Measurements from ENCODE around the gene EFNA5.

The EFNA5 gene

GRCh38 chr5:107541400-107541799 is 129.3 kb downstream of the EFNA5 start:
- FAIRE-seq = no peak

- FAIRE-seq = no peak
Observed at GRCh38 chr5:107539726-107540330, 130.9 kb downstream of the EFNA5 start.

GRCh38 chr5:107538805-107539445 is 131.8 kb downstream of the EFNA5 start:
- FAIRE-seq = no peak

GRCh38 chr5:107538331-107538730 is 132.4 kb downstream of the EFNA5 start:
- FAIRE-seq = no peak

- no peak for FAIRE-seq
Observed at GRCh38 chr5:107535849-107536248, 134.9 kb downstream of the EFNA5 start.

- FAIRE-seq = no peak
Observed at GRCh38 chr5:107533910-107534876, 136.5 kb downstream of the EFNA5 start.

GRCh38 chr5:107532916-107533315 is 137.8 kb downstream of the EFNA5 start:
- no peak for FAIRE-seq

- no peak for FAIRE-seq
Observed at GRCh38 chr5:107532169-107532878, 138.4 kb downstream of the EFNA5 start.

GRCh38 chr5:107531308-107531707 is 139.4 kb downstream of the EFNA5 start:
- FAIRE-seq = no peak

GRCh38 chr5:107529618-107530017 is 141.1 kb downstream of the EFNA5 start:
- FAIRE-seq = no peak

GRCh38 chr5:107526270-107526937 is 144.3 kb downstream of the EFNA5 start:
- FAIRE-seq = no peak

- FAIRE-seq = no peak
Observed at GRCh38 chr5:107524111-107524510, 146.6 kb downstream of the EFNA5 start.

- no peak for FAIRE-seq
Observed at GRCh38 chr5:107523029-107523680, 147.6 kb downstream of the EFNA5 start.

GRCh38 chr5:107522456-107522855 is 148.3 kb downstream of the EFNA5 start:
- FAIRE-seq = no peak

- FAIRE-seq = no peak
Observed at GRCh38 chr5:107519900-107520354, 150.8 kb downstream of the EFNA5 start.

- FAIRE-seq = no peak
Observed at GRCh38 chr5:107518616-107519015, 152.1 kb downstream of the EFNA5 start.

GRCh38 chr5:107518190-107518589 is 152.5 kb downstream of the EFNA5 start:
- no peak for FAIRE-seq

- FAIRE-seq = no peak
Observed at GRCh38 chr5:107517185-107518033, 153.3 kb downstream of the EFNA5 start.

GRCh38 chr5:107516452-107517184 is 154.1 kb downstream of the EFNA5 start:
- no peak for FAIRE-seq

- no peak for FAIRE-seq
Observed at GRCh38 chr5:107515521-107516080, 155.1 kb downstream of the EFNA5 start.
